NCI-H2029 treated with DMSO at 0.1 percent for 48 hours (cell line): Measurements from ENCODE around the gene KRT72.
"Not testable (repeated sequence)": the region's sequence is repeated elsewhere in the genome, so short reads cannot be mapped to it uniquely, and the experiment has no call there.

ENCODE experiments used
- DNase-seq: peaks from one replicate; lab custom pipeline; 2025; lab: John Stamatoyannopoulos, UW

The KRT72 gene

GRCh38 chr12:52606581-52607218 lies 5.4 kb upstream of the KRT72 start:
- no peak for DNase-seq

GRCh38 chr12:52606096-52606495 lies 4.8 kb upstream of the KRT72 start:
- DNase-seq: no peak

GRCh38 chr12:52605542-52605941 lies 4.3 kb upstream of the KRT72 start:
- no peak for DNase-seq

GRCh38 chr12:52604859-52605258 lies 3.6 kb upstream of the KRT72 start:
- DNase-seq: no peak

- no peak for DNase-seq
Observed at GRCh38 chr12:52603314-52603713, 2.1 kb upstream of the KRT72 start.

- DNase-seq: no peak
Observed at GRCh38 chr12:52602552-52602951, 1.3 kb upstream of the KRT72 start.

- DNase-seq: no peak
Observed at GRCh38 chr12:52601671-52602070, 408 bp upstream of the KRT72 start.

- DNase-seq: no peak
Observed at GRCh38 chr12:52600475-52600874, 788 bp downstream of the KRT72 start.

GRCh38 chr12:52600071-52600470 lies 1.2 kb downstream of the KRT72 start:
- no peak for DNase-seq

GRCh38 chr12:52598966-52599365 lies 2.3 kb downstream of the KRT72 start:
- no peak for DNase-seq

GRCh38 chr12:52594237-52594636 lies 7.0 kb downstream of the KRT72 start:
- not testable (repeated sequence) for DNase-seq

GRCh38 chr12:52591521-52591920 lies 9.7 kb downstream of the KRT72 start:
- no peak for DNase-seq

GRCh38 chr12:52590021-52590420 lies 11.2 kb downstream of the KRT72 start:
- DNase-seq: no peak

- no peak for DNase-seq
Observed at GRCh38 chr12:52587563-52587962, 13.7 kb downstream of the KRT72 start.

GRCh38 chr12:52585946-52586345 lies 15.3 kb downstream of the KRT72 start:
- no peak for DNase-seq

- DNase-seq: no peak
Observed at GRCh38 chr12:52585066-52585465, 16.2 kb downstream of the KRT72 start.

GRCh38 chr12:52584156-52584682 lies 17.0 kb downstream of the KRT72 start:
- no peak for DNase-seq

- DNase-seq: peak; percentile 66
Observed at GRCh38 chr12:52582971-52583456, 18.2 kb downstream of the KRT72 start.

GRCh38 chr12:52582486-52582885 lies 18.8 kb downstream of the KRT72 start:
- no peak for DNase-seq

GRCh38 chr12:52581481-52581880 lies 19.8 kb downstream of the KRT72 start:
- DNase-seq: peak; percentile 58

- no peak for DNase-seq
Observed at GRCh38 chr12:52581066-52581465, 20.2 kb downstream of the KRT72 start.

- DNase-seq: no peak
Observed at GRCh38 chr12:52580496-52580895, 20.8 kb downstream of the KRT72 start.

GRCh38 chr12:52579468-52580465 lies 21.5 kb downstream of the KRT72 start:
- no peak for DNase-seq
